ENCODE data around the gene GMEB1. TPM values are rescaled to one million over a fixed set of nuclear protein-coding genes. Genes with fewer than 3 reads are reported as not detected.

GMEB1 gene
- polyA plus RNA-seq, 3 donors from 2014 or later: 13.4 to 29.2 (median 15.3) TPM

Other genes with a start within 250 kb of the GMEB1 start
- gene RCC1, start 162.7 kb upstream of the GMEB1 start, polyA plus RNA-seq: 10 to 100 TPM; 11.4 to 16.0 (median 12.4) TPM
- gene TRNAU1AP, start 115.7 kb upstream of the GMEB1 start, polyA plus RNA-seq: 10 to 100 TPM; 31.2 to 42.7 (median 37.8) TPM
- gene RAB42, start 76.5 kb upstream of the GMEB1 start, polyA plus RNA-seq: not detected
- gene TAF12, start 25.7 kb upstream of the GMEB1 start, polyA plus RNA-seq: 10 to 100 TPM; 54.8 to 68.9 (median 60.7) TPM
- not detected for gene RNU11, start 20.2 kb upstream of the GMEB1 start, polyA plus RNA-seq
- 100 to 1,000 TPM in 2 of 3 donors, 10 to 100 TPM in 1; 78.1 to 210 (median 129) TPM for gene YTHDF2, start 68.2 kb downstream of the GMEB1 start, polyA plus RNA-seq
- gene OPRD1, start 143.4 kb downstream of the GMEB1 start, polyA plus RNA-seq: under 1 TPM in 1 of 3 donors, not detected in 2; 0.03 TPM
- gene EPB41, start 245.8 kb downstream of the GMEB1 start, polyA plus RNA-seq: 10 to 100 TPM; 39.7 to 88.9 (median 59.4) TPM

All from immature natural killer cell (primary cell).